Middle frontal gyrus (tissue), 1 donor: ENCODE measurements around the gene ILRUN.
"Not testable (repeated sequence)": the region's sequence is repeated elsewhere in the genome, so short reads cannot be mapped to it uniquely, and the experiment has no call there.

Experiments used
- DNase-seq: peaks from one replicate; pipeline ENCODE4 v3.0.0-alpha.2; 2015; ENCODE audit warnings: low spot score; ENCODE audit errors: extremely low spot score

Gene ILRUN

DNA sequence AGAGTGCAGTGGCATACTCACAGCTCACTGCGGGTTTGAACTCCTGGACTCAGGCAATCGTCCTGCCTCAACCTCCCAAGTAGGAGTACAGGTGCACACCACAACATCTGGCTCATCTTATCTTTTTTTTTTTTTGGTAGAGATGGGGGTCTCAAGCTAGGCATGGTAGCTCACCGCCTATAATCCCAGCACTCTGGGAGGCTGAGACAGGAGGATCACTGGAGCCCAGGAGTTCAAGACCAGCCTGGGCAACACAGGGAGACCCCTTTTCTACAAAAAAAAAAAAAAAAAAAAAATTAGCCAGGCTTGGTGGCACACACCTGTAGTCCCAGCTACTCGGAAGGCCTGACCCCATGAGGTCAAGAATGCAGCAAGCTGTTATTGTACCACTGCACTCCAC, 31.5 kb downstream of the ILRUN start:
- no peak for DNase-seq

DNA sequence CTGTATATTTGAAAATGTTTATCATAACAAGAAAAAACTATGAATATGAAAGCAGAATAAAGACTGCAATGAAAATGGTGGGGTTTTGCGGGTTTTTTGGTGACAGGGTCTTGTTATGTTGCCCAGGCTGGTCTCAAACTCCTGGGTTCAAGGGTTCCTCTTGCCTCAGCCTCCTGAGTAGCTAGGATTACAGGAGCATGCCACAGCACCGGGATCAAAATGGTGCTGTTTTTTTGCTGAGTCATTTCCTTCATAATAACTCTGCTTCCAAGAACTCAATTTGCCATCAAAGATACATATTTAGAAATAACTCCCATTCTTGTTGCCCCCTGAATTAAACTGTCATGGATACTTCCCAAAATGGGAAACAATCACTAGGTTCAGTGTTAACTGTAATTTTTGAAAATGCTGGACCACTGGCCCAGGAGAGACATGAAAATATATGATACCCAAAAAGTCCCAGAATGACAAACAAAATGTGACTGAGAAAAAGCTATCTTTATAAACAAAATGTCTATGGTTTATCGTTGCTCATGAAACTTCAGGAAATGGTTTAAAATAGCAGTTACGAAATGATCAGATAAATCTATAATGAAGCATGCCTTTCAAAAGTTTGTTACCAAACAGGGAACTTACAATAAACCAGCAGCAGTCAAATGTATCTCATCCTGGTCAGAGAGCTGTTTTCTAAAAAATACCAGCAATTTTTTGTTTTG, 32.2 kb downstream of the ILRUN start:
- no peak for DNase-seq

DNA sequence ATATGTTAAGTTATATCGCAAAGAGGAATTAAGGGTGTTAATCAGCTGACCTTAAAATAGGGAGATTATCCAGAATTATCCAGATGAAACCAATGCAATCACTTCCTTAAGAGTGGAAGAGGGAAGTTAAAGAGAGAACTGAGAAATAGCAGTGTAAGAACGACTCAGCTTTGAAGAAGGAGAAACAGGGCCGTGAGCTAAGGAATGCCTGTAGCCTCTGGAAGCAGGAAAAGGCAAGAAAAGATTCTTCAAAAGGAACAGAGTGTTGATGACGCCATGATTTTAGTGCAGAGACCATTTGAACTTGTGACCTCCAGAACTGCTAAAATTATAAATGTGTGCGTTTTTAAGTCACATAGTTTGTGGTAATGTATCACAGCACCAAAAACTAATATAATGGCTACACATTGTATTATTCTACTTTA, 32.7 kb downstream of the ILRUN start:
- no peak for DNase-seq

DNA sequence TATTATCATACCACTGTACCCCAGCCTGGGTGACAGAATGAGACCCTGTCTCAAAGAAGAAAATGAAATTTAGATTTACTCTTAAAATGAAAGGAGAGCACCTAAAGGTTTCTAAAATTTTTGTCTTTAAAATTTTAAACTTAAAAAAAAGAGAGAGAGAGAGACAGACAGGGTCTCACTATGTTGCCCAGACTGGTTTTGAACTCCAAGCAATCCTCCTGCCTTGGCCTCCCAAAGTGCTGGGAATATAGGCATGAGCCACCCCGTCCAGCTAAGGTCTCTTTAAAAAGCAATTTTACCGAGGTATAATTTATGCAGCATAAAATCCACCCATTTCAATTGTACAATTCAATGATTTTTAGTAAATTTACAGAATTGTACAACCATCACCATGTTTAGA, 33.2 kb downstream of the ILRUN start:
- no peak for DNase-seq

DNA sequence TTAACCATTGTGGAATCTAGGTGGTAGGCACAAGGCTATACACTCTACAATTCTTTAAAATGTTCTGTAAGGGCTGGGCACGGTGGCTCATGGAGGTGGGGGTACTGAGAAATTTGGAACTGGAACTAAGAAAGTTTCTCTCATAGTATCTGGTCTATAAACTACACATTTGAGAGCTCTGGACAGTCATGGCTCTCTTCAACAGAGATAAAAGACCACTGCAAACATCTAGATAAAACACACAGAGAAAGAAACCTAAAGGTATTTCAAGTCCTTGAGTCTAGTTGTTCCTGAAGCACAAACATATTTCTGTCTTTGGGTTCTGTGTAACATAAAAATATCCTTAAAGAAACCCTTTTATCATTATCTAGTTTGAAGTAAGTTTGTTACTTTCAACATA, 35.2 kb downstream of the ILRUN start:
- no peak for DNase-seq

DNA sequence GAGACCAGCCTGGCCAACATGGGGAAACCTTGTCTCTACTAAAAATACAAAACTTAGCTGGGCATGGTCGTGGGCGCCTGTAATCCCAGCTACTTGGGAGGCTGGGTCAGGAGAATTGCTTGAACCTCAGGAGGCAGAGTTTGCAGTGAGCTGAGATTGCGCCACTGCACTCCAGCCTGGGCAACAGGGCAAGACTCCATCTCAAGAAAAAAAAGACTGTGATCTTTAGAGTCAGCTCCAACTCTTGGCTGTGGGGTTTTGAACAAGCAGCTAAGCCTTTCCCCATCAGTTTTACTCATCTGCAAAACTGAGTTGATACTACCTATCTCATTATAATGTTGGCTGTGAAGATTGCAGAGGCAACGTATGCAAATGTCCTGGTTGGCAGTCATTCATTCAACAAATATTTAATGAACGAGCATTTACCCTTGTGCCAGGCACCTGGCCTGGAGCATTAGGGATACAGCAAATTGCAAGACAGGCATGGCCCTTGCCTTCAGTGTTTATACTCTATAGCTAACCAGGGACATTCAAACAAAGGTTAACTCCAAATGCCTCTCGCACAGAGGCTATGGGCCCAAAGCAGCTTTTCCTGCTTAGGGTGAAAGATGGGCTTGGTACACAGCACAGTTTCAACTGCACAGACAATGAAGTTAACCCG, 37.8 kb downstream of the ILRUN start:
- no peak for DNase-seq

DNA sequence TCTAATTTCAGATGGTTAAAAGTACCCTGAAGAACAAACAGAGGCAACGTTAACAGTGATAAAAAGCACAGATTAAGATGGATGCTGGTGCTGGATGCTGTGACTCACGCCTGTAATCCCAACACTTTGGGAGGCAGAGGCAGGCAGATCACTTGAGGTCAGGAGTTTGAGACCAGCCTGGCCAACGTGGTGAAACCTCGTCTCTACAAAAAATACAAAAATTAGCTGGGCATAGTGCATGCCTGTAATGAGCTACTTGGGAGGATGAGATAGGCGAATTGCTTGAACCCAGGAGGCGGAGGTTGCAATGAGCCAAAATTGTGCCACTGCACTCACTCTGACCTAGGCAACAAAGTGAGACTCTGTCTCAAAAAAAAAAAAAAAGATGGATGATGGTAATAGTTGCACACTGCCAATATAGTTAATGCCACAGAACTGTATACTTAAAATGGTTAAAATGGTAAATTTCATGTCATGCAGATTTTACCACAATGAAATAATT, 38.5 kb downstream of the ILRUN start:
- not testable (repeated sequence) for DNase-seq

DNA sequence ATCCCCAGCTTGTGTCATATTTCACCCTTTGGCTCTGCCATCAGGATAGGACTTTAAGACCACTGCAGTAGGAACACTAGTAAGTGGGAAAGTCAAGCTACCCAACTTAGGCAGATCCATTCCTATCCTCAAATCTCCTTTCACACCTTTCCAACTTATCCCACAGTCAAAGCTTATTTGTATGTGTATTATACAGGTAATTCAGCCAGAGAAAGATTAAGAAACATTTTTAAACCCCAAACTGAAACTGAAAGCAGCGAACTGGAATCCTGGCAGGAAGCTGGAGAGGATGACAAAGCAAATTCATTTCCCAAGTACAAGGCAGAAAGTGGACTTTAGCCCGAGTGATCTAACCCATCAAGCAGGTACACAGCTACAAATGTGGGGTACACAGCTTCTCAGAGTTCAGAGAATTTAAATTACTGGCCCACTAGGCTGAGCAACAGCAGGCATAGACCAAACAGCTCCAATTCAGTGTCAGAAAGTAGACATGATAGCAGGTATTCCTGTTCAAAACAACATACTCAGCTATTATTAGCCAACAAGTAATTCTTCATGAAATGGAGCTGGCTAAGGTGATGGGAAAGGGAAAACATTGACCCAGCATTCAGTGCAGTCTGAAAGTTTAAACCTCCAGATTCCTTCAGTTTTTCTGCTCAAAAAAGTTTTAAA, 39.1 kb downstream of the ILRUN start:
- no peak for DNase-seq

DNA sequence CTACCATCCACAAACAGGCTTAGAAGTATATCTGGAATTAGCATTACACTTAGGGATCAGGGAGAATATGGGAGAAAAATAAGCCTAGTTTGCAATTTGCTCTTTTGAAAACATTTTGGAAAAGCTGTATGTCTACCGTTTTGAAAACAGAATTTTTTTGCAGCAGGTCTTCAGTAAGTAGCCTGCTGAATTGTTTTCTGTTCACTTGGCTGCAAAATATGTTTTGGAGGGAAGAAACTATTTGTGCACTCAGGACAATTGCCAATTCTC, 39.6 kb downstream of the ILRUN start:
- no peak for DNase-seq

DNA sequence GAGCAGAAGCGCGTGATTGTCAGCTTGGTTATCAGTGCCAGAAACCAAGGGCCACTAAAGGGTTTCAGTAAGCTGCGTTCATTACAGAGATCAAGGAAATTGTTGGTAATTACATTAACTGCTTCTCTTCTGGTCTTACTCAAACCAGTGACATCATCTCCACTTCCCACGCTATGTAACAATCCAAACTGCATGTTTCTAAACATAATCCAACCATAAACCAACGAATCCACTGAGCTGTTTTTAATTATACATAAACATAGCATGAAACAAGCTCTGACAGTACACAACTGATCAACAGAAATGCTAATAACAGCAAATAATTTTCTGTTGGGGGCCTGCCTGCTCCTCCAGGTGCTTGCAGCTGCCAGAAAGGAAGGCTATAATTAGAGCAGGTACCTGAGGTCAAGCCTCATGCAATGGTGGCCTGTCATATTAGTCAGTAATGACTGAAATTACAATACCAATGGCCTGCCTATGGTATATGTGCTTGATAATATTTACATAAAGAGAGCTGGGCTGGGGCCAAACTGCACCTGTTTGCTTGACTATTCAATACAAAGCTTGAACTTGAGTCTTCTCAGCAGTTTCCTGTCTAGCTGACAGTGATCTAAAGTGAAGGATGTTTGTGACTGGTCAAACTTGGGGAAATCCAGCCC, 40.1 kb downstream of the ILRUN start:
- no peak for DNase-seq

DNA sequence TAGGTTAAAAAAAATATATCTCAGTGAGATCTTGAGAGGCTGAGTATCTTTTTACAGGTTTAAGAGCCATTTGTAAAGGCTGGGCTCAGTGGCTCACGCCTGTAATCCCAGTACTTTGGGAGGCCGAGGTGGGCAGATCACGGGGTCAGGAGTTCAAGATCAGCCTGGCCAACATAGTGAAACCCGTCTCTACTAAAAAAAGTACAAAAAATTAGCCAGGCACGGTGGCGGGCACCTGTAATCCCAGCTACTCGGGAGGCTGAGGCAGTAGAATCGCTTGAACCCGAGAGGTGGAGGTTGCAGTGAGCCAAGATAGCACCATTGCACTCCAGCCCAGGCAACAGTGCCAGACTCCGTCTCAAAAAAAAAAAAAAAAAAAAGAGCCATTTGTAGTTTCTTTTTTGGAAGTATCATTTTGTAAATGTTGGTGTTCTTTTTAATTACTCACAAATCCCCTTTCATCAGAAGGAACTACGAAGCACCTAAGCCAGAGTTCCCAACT, 40.6 kb downstream of the ILRUN start:
- DNase-seq = not testable (repeated sequence)

DNA sequence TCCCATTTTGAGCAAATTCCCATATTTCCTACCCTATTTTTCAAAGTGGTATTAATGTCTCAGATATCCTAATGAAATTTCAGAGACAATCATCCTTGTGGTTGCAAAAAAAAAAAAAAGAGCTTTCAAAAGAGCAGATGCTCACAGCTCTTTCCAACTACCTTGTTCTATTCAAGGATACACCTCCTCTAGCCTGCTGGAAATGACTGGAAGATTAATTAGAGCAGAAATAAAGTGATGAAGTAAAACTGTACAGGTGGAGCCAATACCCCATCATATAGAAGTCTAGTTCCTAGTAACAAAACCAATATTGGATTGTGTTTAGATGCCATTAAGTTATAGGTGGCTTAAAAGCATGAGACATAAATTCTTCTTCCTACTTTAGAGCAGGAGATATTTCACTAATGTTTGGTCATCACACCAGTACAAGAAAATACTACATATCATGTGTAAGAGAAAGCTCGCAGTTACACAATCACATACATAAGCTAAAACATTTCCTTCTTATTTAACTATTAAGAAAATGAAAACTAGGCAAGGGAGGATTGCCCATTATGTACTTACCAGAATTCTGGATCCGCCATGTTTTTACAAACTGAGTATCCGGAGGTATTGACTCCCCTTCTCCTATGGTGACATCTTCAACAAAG, 42.4 kb downstream of the ILRUN start:
- DNase-seq = no peak

DNA sequence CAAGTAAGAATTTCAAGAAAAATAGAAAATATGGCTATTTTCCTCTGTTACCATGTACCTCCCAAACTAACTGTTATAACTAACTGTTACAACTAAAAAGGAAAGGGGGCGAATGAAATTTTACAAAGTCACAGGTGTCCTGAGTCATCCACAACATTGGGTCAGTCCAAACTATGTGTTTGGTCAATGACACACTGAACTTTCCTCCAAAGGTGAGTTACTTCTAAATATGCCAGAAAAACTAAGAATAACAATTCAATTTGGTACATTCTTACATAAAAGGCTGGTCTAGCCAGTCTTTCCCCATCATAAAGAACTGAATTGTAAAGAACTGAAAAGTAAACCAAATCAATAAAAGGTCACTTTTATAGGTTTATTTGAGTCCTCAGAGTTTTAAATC, 44.3 kb downstream of the ILRUN start:
- no peak for DNase-seq

DNA sequence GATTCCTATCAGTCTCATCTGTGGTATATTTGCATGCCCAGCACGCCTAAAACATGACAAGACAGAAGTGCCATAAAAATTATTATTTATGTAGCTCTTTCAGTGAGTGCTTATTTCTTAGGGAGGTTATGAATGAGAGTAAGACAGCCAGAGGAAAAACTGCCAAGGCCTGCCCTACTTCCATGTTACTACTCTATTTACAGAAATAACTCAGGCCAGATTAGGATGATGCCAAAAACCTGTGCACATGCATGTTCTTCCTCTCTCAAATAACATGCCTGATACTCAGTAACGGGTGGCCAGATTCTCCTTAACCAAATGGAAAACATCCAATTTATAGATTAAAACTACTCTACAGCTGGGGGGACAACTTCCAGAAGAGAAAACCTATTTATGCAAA, 45.7 kb downstream of the ILRUN start:
- DNase-seq = no peak

DNA sequence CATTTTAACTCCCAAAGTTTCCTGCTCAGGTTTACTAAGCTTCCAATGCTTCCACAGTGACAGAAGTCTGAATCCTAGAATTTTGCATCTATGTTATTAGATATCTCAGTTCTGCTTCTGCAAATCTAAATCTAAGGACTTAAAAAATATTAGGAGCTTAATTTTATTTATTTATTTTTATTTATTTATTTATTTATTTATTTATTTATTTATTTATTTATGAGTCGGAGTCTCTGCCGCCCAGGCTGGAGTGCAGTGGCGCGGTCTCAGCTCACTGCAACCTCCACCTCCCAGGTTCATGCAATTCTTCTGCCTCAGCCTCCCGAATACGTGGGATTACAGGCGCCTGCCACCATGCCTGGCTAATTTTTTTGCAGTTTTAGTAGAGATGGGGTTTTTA, 46.3 kb downstream of the ILRUN start:
- not testable (repeated sequence) for DNase-seq

DNA sequence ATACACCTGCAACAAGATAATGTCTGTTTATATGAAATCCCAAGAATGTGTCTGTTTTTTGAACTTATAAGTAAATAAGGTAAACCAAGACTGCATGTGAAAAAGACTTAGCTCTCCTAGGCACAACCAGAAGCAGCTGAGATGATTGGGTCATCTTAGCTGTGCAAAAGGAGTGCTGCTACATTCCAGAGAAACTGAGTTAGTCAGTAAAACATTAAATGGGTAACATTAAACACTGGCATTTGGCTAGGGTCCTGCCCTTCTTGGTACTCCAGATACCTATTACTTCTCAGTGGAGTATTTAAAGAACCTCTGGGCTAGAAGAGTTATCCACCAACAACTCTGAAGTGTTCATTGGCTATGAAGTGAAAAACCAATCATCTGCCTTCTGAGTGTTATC, 47.8 kb downstream of the ILRUN start:
- no peak for DNase-seq
